Activated T-cell treated with anti-CD3 and anti-CD28 coated beads, Interleukin-2, amount 50 U/mL, for 24 hours (primary cell): ENCODE results near the gene GLP2R.

Experiments
- DNase-seq: peaks from one replicate; pipeline ENCODE4 v3.0.0-alpha.2; 2020
- H3K27ac Mint-ChIP-seq: 2 replicates; pipeline ENCODE4 v1.8.0; 2020; ENCODE audit warnings: mild to moderate bottlenecking, mixed read lengths
- H3K27me3 Mint-ChIP-seq: 2 replicates; pipeline ENCODE4 v1.8.0; 2020; ENCODE audit warnings: mixed read lengths
- H3K36me3 Mint-ChIP-seq: 2 replicates; pipeline ENCODE4 v1.8.0; 2020; ENCODE audit warnings: low read depth, mixed read lengths
- H3K4me1 Mint-ChIP-seq: 2 replicates; pipeline ENCODE4 v1.8.0; 2020; ENCODE audit warnings: low read depth, mixed read lengths
- H3K4me3 Mint-ChIP-seq: 2 replicates; pipeline ENCODE4 v1.8.0; 2020; ENCODE audit warnings: mild to moderate bottlenecking, moderate library complexity, mixed read lengths
- H3K9me3 Mint-ChIP-seq: 2 replicates; pipeline ENCODE4 v1.8.0; 2020; ENCODE audit warnings: mixed read lengths

GLP2R gene

DNA sequence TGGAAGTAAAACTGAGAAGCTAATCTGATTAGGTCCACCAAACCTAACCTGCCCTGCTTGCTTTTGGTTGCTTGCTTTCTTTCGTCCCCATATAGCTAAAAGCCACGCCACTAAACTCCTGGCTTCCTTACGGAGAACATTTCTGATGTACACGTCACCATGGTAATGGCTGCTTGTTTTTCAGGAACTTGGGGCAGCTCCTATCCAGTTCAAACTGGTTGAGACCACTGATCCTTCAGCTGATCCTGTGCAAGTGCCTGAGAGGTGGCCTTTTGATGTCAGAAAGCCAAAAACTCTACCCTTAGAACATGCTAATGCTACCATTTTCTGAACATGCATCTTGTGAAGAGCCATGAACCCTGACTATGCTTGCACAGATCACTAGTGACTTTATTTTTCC, 20.0 kb upstream of the GLP2R start:
- Mint-ChIP-seq H3K4me1 (no peaks in the 10 kb centered on the region), H3K4me3 (no peak overlapping the region), H3K9me3 (peaks cover 4% of the 10 kb centered on the region), H3K27me3 (peaks cover 17% of the 10 kb centered on the region), H3K27ac (no peak overlapping the region), H3K36me3 (no peaks in the 10 kb centered on the region)
- DNase-seq: no peak

DNA sequence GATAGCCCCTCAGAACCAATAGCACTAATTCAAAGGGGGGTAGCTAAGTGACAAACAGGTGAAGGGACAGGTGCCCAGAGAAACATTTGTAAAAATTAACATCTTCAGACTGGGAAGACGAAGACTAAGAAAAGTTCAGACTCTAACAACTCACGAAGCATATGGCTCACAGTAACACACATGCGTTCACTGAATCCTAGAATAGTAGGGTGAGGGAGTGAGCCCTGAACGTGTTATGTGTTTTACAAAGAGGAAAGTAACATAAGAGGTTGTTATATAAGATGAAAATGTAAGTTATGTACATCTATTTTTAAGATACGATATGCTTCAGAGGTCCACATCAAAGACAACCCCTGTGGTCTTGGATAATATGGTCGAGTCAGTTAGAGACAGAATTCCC, 19.0 kb upstream of the GLP2R start:
- H3K36me3 Mint-ChIP-seq: no peaks in the 10 kb centered on the region
- no peak overlapping the region for H3K4me3 Mint-ChIP-seq

GRCh38 chr17:9809409-9809808, 16.3 kb upstream of the GLP2R start:
- H3K36me3 Mint-ChIP-seq: no peaks in the 10 kb centered on the region

More for the DNA sequence above, 19.0 kb upstream of the GLP2R start:
- no peaks in the 10 kb centered on the region for H3K4me1 Mint-ChIP-seq
- no peak for DNase-seq
- peaks cover 4% of the 10 kb centered on the region for H3K9me3 Mint-ChIP-seq
- H3K27ac Mint-ChIP-seq: no peak overlapping the region
- H3K27me3 Mint-ChIP-seq: peaks cover 15% of the 10 kb centered on the region

GRCh38 chr17:9810100-9810949, 15.4 kb upstream of the GLP2R start:
- no peak for DNase-seq
- Mint-ChIP-seq H3K36me3 (no peaks in the 10 kb centered on the region), H3K9me3 (no peaks in the 10 kb centered on the region), H3K4me3 (no peak overlapping the region), H3K27ac (no peak overlapping the region), H3K27me3 (peaks cover 10% of the 10 kb centered on the region), H3K4me1 (no peaks in the 10 kb centered on the region)

More at GRCh38 chr17:9809409-9809808, 16.3 kb upstream of the GLP2R start:
- no peak overlapping the region for H3K4me3 Mint-ChIP-seq
- peaks cover 10% of the 10 kb centered on the region for H3K27me3 Mint-ChIP-seq
- H3K9me3 Mint-ChIP-seq: no peaks in the 10 kb centered on the region
- no peaks in the 10 kb centered on the region for H3K4me1 Mint-ChIP-seq
- H3K27ac Mint-ChIP-seq: no peak overlapping the region
- no peak for DNase-seq

- DNase-seq: no peak
- Mint-ChIP-seq H3K27me3 (peaks cover 10% of the 10 kb centered on the region), H3K27ac (no peak overlapping the region), H3K9me3 (peaks cover under 1% of the 10 kb centered on the region), H3K4me1 (no peaks in the 10 kb centered on the region), H3K4me3 (no peak overlapping the region), H3K36me3 (no peaks in the 10 kb centered on the region)
Observed at GRCh38 chr17:9811086-9811485, 14.6 kb upstream of the GLP2R start.

GRCh38 chr17:9811537-9811936, 14.2 kb upstream of the GLP2R start:
- Mint-ChIP-seq H3K36me3 (no peaks in the 10 kb centered on the region), H3K4me1 (no peaks in the 10 kb centered on the region), H3K4me3 (no peak overlapping the region), H3K27ac (no peak overlapping the region), H3K27me3 (peaks cover 10% of the 10 kb centered on the region), H3K9me3 (peaks cover 4% of the 10 kb centered on the region)
- no peak for DNase-seq

GRCh38 chr17:9813166-9813565, 12.6 kb upstream of the GLP2R start:
- Mint-ChIP-seq H3K9me3 (peaks cover 4% of the 10 kb centered on the region), H3K36me3 (no peaks in the 10 kb centered on the region), H3K27ac (no peak overlapping the region), H3K27me3 (peaks cover 10% of the 10 kb centered on the region), H3K4me3 (no peak overlapping the region), H3K4me1 (no peaks in the 10 kb centered on the region)
- no peak for DNase-seq

DNA sequence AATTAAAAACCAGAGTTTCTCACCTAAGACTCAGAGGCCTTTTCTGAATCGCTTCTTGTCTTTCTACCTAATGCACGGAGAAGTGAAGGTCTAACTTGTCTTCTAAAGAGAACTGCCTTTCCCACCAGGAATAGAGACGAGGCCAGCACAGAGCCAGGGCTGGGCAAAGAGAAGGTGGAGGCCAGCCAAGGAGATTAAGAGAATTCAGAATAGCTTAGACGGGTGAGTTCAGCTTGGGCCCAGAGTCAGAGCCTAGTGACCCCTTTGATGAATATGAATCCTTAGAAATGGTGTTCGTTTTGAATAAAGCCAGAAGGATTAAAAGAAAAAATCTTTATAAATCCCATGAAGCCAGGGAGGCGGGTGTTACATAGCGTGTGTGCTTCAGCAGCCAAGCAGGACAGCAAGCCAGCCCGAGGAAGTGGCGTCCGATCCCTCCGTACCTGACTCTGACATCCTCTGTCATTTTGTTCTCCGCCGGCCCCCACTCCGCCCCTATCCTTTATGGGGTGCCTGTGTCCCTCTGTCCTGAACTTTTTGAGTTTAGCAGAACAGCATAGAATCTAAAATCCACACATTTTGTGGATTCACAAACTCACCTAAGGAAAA, 11.3 kb upstream of the GLP2R start:
- no peak for DNase-seq
- Mint-ChIP-seq H3K27me3 (peaks cover 16% of the 10 kb centered on the region), H3K36me3 (no peaks in the 10 kb centered on the region), H3K27ac (no peak overlapping the region), H3K9me3 (peaks cover 4% of the 10 kb centered on the region), H3K4me3 (no peak overlapping the region), H3K4me1 (no peaks in the 10 kb centered on the region)

DNA sequence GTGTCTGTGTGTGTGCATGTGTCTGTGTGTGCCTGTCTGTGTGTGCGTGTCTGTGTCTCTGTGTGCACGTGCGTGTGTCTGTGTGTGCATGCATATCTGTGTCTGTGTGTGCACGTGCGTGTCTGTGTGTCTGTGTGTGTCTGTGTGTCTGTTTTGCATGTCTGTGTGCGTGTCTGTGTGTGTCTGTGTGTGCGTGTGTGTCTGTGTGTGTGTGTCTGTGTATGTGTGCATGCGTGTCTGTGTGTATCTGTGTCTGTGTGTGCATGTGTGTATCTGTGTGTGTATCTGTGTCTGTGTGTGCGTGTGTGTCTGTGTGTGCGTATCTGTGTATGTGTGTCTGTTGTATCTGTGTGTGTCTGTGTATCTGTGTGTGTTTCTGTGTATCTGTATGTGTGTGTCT, 9.3 kb upstream of the GLP2R start:
- DNase-seq: no peak
- no peak overlapping the region for H3K27ac Mint-ChIP-seq
- H3K36me3 Mint-ChIP-seq: no peaks in the 10 kb centered on the region
- peaks cover 13% of the 10 kb centered on the region for H3K27me3 Mint-ChIP-seq
- H3K9me3 Mint-ChIP-seq: peaks cover 4% of the 10 kb centered on the region
- H3K4me1 Mint-ChIP-seq: no peaks in the 10 kb centered on the region
- no peak overlapping the region for H3K4me3 Mint-ChIP-seq

- no peaks in the 10 kb centered on the region for H3K4me1 Mint-ChIP-seq
- H3K4me3 Mint-ChIP-seq: no peak overlapping the region
- H3K36me3 Mint-ChIP-seq: no peaks in the 10 kb centered on the region
- peaks cover 4% of the 10 kb centered on the region for H3K9me3 Mint-ChIP-seq
- H3K27me3 Mint-ChIP-seq: peaks cover 13% of the 10 kb centered on the region
- no peak for DNase-seq
- H3K27ac Mint-ChIP-seq: no peak overlapping the region
Observed at GRCh38 chr17:9817086-9817485, 8.6 kb upstream of the GLP2R start.

- no peak overlapping the region for H3K27ac Mint-ChIP-seq
- no peak for DNase-seq
- no peak overlapping the region for H3K4me3 Mint-ChIP-seq
- H3K9me3 Mint-ChIP-seq: peaks cover 4% of the 10 kb centered on the region
- no peaks in the 10 kb centered on the region for H3K4me1 Mint-ChIP-seq
- peaks cover 14% of the 10 kb centered on the region for H3K27me3 Mint-ChIP-seq
- no peaks in the 10 kb centered on the region for H3K36me3 Mint-ChIP-seq
Observed at GRCh38 chr17:9818760-9819159, 7.0 kb upstream of the GLP2R start.

DNA sequence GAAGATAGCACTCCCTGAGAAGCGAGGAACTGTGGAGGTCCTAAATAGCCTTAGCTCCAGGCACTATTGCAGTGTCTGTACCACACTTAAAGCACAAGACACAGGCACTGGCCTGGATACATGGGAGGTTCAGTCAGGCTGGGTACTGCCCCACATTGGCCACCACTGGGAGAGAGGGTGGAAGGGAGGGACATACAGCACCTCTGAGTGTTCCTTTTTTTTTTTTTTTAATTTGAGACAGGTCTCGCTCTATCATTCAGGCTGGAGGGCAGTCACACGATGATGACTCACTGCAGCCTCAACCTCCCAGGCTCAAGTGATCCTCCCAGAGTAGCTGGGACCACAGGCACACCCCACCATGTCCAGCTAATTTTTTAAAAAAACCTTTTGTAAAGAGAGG, 5.3 kb upstream of the GLP2R start:
- Mint-ChIP-seq H3K9me3 (peaks cover 4% of the 10 kb centered on the region), H3K36me3 (no peaks in the 10 kb centered on the region), H3K4me3 (no peak overlapping the region), H3K27me3 (peaks cover 16% of the 10 kb centered on the region), H3K27ac (no peak overlapping the region), H3K4me1 (no peaks in the 10 kb centered on the region)
- no peak for DNase-seq

DNA sequence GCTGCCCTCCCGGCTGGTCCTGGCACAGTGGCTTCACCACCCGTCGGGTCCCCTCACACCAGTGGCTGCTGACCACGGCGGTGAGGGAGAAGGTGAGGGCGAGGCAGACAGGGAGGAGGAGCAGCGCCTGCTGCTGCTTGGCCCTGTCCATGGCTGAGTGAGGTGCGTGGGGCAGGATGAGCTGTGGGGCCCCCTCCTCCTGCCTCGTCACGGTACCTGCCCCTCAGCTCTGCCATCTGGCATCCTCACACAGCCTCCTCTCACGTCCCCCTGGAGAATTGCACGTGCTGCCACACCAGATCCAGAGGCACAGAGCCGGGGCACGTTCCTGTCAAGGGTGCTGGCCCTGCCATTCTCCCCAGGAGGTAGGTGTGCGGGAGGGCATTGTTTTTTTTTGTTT, 3.8 kb upstream of the GLP2R start, which contains the start of gene GSG1L2:
Gene GSG1L2 (minus strand): TSS at position 159 of the 400 bp plus-strand sequence. CDS start 8 bp downstream, at position 151.
- Mint-ChIP-seq H3K9me3 (no peaks in the 10 kb centered on the region), H3K27ac (no peak within 1 kb of the TSS), H3K4me1 (no peaks in the 10 kb centered on the region), H3K27me3 (peaks cover 16% of the 10 kb centered on the region), H3K36me3 (no peaks in the 10 kb centered on the region), H3K4me3 (no peak within 1 kb of the TSS)
- no peak for DNase-seq

DNA sequence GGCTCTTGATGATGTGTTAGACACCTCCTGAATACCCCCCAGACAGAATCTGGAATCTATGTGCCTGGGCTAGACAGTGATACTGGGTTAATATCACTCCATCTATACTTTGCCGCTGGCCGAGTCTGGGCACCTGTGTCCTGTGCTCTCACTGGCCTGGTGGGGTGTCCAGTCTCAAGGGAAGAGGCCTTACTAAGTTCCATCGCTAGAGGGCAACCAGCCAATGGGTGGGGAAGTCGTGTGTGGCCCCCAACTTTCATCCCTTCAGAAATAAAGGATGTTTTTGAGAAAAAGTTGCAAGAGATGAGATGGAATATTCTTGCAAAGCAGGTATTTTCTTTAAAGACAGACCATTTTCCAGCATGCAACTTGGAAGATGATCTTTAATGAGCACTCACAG, 1.6 kb upstream of the GLP2R start:
- H3K36me3 Mint-ChIP-seq: no peaks in the 10 kb centered on the region
- no peak overlapping the region for H3K27ac Mint-ChIP-seq
- H3K27me3 Mint-ChIP-seq: peaks cover 15% of the 10 kb centered on the region
- no peaks in the 10 kb centered on the region for H3K9me3 Mint-ChIP-seq
- H3K4me1 Mint-ChIP-seq: no peaks in the 10 kb centered on the region
- no peak overlapping the region for H3K4me3 Mint-ChIP-seq
- no peak for DNase-seq

DNA sequence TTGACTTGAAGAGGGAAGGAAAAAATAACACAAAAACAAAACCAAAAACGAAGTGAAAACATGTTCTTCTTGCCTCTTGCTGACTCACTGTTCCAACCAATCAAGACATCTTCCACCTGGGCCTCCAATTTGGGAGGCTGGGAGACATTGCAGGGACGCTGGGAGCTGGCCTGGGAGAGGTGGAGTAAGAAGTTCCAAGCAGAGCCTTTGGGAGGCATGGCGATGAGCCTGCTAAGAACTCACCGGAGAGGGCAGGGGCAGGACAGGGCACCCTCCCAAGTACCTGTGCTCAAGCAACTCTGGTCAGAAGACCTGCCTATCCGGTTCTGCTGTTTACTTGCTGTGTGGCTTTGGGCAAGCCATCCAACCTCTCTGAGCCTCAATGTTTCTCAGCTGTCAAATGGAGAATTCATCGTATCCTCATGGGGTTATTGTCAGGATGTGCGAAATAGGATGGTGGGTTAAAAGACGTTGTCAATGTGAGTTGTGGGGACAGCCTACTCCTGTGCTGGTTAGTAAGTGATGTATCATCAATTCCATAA, 856 bp upstream of the GLP2R start:
- H3K4me1 Mint-ChIP-seq: no peaks in the 10 kb centered on the region
- no peak overlapping the region for H3K27ac Mint-ChIP-seq
- no peak for DNase-seq
- peaks cover 13% of the 10 kb centered on the region for H3K27me3 Mint-ChIP-seq
- H3K36me3 Mint-ChIP-seq: no peaks in the 10 kb centered on the region
- H3K9me3 Mint-ChIP-seq: no peaks in the 10 kb centered on the region
- no peak overlapping the region for H3K4me3 Mint-ChIP-seq
